ENCODE results near the gene KIF5C.
A peak's percentile ranks its signal among the peaks of the same experiment; 100 is the strongest.

Gene KIF5C

DNA sequence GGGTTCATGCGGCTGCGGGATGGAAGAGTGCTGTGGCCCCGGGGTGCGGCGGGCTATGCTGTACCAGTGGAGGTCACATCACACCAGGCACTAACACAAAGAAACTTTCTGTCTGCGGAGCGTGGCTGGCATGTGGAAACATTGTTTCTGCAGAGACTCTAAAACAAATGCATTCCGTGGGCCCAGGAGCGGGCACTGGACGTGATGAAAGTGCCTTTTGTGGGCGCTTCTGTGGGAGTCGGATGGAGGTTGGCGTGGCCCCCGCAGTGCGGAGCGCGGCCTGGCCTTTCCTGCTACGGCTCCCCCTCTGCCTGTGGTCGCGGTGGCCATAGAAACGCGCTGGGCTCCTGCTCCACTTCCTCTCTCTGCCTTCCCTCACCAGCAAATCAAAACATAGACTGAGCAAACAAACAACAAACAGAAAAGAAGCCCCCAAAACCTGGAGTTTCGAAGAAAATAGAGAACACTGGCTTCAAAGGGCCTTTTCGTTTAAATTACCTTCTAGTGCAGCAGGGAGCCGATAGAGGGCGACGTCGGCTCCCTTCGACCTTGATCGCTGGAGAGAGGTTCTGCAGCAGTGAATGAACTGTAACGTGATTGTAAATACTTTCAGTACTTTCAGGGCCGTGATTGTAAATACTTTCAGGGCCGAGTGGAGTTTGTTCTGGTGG lies 51.4 kb downstream of the KIF5C start:
- peak; percentile 7 for DNase-seq (ENCODE audit: low spot score)

DNA sequence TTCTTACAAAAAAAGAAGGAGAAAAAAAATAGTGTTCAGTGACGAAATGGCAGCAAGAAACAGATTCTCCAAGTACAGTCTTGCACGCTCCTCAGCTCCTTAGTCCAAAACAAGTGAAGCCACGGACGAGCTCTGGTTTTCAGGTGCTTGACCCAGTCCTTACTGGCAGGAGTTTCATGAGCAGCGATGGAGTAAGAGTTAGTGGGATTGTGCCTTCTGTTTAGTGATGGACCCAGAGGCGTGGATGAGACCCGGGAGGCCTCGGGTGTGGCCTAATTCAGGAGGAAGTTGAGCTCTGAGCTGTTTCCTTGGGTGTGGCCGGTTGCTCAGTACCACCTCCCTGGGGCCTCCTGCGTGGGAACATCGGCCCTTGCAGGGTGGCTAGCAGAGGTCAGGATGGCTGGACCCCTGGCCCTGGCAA lies 52.0 kb downstream of the KIF5C start:
- no peak for DNase-seq (ENCODE audit: low spot score)

DNA sequence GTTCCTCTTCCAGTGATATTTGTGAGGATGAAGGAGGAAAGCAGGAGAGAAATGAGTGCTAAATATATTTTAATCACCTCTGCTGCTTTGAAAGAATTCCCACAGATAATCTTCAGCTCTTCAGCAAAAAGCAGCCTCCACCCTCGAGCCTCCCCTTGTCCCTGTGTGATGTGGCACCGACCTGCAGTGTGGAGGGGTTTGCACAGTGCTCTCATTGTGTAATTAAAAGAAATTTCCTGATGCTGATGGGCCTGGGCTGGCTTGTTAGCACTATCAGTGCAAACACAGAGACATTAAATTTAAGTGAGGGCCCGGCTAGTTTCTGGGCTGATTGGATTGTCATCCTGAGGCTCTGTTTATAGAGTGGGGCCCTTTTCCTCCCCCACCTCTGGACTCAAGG lies 53.4 kb downstream of the KIF5C start:
- no peak for DNase-seq (ENCODE audit: low spot score)

- DNase-seq (ENCODE audit: low spot score), result no peak
Measured at GRCh38 chr2:148930046-148930775, 55.2 kb downstream of the KIF5C start.

GRCh38 chr2:148932536-148932935 lies 57.5 kb downstream of the KIF5C start:
- no peak for DNase-seq (ENCODE audit: low spot score)

GRCh38 chr2:148933456-148933855 lies 58.4 kb downstream of the KIF5C start:
- DNase-seq (ENCODE audit: low spot score), result no peak

GRCh38 chr2:148935791-148936190 lies 60.8 kb downstream of the KIF5C start:
- no peak for DNase-seq (ENCODE audit: low spot score)

DNA sequence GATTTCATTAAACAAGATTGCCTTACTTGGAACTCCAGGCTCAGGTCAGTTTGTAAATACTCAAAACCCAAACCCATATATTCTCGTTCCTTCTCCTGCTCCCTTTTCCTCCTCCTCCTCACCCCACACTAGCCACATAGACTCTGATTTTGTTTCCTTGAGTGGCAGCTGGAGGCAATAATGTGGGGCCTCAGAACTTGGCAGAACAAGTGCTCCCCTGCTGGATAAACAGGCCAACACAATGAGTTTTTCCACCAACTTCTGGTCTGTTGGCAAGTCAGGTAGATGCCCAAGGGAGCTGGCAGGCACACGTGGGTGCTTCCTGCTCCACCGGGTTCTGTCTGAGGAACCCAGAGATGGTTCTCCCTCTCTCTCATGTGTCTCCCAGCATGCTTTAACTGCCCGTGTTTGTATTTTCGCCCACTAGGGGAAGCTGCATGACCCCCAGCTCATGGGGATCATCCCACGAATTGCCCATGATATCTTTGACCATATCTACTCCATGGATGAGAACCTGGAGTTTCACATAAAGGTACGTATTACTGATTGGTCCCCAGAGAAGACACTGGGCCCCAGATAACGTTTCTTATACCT lies 61.9 kb downstream of the KIF5C start:
- no peak for DNase-seq (ENCODE audit: low spot score)

- no peak for DNase-seq (ENCODE audit: low spot score)
Measured at GRCh38 chr2:148939271-148939670, 64.2 kb downstream of the KIF5C start.

DNA sequence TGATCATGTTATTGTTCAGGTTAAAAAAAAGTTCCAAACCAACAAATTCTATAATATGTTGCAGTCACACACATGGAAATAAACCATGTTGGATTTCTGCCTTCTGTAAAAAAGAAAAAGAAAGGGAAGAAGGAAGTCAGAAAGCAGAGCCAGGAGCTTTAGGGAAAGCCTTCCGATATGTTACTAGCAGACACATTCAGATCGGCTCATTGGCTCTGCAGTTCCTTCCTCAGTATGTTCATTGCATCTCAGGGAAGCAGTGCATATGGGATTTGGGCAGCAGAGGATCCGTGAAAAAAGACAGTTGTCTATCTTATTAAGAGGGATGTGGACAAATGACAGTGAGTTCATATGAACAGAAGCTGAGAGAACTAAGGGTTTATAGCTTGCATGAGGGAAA lies 68.1 kb downstream of the KIF5C start:
- no peak for DNase-seq (ENCODE audit: low spot score)

DNA sequence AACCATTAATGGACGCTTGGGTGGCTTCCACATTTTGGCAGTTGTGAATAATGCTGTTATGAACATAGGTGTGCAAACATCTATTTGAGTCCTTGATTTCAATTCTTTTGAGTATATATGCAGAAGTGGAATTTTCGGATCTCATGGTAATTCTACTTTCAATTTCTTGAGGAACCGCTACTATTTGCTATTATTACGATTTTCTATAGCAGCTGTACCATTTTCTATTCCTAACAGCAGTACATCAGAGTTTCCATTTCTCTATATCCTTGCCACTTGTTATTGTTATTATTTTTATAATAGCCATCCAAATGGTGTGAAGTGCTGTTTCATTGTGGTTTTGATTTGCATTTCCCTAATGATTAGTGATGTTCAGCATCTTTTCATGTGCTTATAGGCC lies 69.5 kb downstream of the KIF5C start:
- DNase-seq (ENCODE audit: low spot score), result no peak

DNA sequence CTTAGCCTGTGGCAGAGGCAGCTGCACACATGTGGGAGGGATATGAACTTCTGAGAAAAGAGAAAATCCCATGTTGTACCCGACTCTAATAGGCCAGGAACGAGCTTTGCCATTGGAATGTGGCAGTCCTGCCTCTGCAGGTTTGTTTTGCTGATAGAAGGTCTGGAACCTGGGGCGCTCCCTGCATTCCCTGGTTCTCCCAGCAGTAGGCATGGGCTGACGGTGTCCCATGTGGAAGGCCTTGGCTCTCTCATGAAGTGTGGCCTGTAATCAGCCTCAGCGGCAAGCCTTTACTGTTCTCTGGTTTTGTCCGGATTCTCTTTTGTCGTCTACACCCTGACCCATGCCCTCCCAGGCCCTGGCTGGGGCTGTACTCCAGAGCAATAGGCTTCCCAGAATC lies 72.3 kb downstream of the KIF5C start:
- no peak for DNase-seq (ENCODE audit: low spot score)

DNA sequence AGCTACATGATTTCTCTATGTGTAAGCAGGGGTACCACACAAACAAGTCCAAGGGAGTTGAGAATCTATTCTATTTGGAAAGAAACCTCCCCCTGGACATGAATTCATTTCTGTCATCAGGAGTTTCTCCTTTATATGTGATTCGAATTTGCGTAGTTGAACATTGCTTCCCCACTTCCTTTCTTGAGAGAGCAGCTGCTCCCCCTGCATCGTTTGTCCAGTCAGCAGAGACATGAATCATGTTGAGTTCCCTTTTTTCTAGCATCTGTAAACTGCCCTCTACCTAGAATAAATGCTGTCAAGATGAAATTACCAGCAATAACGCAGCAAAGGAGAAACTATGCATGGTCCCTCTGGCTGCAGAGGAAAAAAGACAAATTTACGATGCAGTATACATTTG lies 73.8 kb downstream of the KIF5C start:
- DNase-seq (ENCODE audit: low spot score), result no peak

DNA sequence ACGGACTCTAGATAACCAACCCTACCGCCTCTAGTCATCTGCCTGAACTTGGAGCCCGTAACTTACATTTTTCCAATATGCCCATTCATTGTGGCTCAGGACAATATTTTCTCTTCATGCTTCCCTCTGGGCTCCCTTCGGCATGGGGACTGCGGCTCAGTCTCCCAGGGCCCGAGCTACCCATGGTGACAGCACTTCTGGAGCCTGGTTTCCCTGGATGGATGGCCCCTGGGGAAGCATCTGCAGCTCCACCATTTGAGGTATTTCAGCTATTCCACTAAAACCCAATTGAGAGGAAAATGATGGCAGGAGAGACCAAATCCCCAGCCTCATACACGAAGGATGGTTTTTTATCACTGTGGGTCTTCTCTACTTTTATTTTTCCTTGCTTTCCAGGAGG lies 74.3 kb downstream of the KIF5C start:
- no peak for DNase-seq (ENCODE audit: low spot score)

DNA sequence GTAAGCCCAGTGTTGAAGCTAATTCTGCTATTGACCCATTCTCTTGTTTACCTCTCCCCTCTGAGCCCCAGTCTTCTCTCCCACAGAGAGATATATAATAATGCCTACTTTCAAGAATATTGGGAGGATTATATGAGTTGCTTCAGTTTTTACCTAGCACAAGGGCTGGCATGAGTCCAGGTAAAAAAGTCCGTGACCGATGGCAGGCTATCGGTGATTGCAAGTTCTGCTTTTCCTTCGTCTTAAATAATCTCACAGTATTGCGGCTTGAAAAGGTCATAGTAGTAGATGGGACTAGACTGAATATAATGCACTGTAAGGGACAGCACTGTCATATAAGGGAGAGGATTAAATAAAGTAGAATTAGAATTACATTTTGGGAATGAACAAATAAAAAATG lies 77.6 kb downstream of the KIF5C start:
- DNase-seq (ENCODE audit: low spot score), result no peak

GRCh38 chr2:148953426-148953825 lies 78.4 kb downstream of the KIF5C start:
- no peak for DNase-seq (ENCODE audit: low spot score)

DNA sequence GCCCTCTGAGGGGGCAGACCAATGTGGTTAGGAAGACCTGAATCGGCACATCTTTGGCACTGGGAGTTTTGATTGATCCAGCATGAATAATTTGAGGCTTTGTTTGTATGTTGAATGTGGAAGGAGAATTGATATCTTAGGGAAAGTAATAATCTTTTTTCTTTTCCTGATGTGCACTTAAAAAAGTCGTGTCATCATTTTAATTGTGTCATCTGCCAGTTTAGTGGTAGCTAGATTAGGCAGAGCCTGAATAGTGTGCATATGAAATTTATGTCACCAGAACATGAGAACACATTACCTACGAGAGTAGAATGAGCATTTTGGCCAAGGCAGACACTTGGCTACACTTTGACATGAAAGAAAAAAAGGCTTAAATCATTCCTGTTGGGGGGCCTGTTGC lies 79.5 kb downstream of the KIF5C start:
- DNase-seq (ENCODE audit: low spot score), result no peak

DNA sequence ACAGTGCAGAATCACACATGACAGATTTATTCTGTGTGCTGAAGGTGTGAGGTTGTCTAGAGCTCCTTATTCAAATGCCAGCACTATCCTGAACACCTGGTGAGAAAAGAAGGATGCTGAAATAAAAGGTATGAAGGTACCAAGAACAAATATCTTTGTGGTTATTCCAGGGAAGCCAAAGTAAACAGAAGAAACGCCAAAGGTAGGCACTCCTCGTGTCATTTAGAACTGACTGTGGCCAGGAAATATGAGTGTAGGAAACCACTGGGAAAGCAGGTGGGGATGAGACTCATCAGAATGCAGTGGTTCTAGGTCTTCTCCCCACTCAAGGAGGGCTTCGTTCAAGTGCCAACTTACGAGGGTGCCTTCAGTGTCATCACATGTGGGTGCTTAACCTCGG lies 80.8 kb downstream of the KIF5C start:
- DNase-seq (ENCODE audit: low spot score), result no peak

DNA sequence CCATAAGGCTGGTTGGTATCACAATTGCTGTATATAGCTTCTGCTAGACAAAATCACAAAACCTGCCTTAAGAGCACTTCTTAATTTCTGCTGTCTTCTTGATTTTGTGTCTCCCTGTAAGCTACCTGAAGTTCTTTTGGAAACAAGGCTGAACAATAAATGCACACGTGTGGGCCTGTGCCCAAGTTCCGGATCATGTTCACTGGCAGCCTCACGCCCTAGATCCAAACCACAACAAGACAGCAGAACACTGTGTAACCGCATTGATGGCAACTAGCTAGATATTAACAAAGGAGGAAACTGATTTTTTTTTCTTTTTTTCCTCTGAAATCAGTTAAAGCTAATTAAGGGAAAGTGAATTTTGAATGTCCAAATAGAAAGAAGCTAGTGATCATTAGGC lies 82.0 kb downstream of the KIF5C start:
- DNase-seq (ENCODE audit: low spot score), result no peak

GRCh38 chr2:148959745-148960144 lies 84.7 kb downstream of the KIF5C start:
- DNase-seq (ENCODE audit: low spot score), result no peak

DNA sequence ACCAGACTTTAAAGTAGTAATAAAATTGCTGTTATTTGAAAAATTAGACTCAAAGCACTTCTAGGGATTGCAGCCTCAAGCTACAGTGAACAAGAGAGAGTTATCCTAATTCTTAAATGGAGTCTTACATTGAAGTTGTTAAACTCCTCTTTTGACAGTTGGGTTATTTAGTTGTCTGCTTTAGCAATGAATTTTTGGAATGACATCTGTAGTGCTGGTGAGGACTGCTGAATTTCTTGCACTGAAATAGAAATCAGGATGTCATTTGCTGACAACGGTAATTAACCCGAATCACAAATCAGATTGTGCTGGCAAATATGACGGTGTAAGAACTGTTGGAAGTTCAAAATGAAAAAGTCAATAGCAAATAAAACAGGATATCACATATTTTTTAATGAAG lies 85.5 kb downstream of the KIF5C start:
- no peak for DNase-seq (ENCODE audit: low spot score)

GRCh38 chr2:148963461-148963860 lies 88.4 kb downstream of the KIF5C start:
- DNase-seq (ENCODE audit: low spot score), result no peak

- no peak for DNase-seq (ENCODE audit: low spot score)
Measured at GRCh38 chr2:148965623-148966437, 90.8 kb downstream of the KIF5C start.

All from hematopoietic multipotent progenitor cell treated with erythropoietin and hydrocortisone succinate and interleukin-3 and kit ligand, for 15 days (in vitro differentiated cells).